Stimulated activated naive B cell treated with anti-CD40 and anti-IgM and Interleukin-4, amounts not matched to agents 10 μg/mL and 1 μg/mL and 100 μg/mL, for 72 hours (primary cell): ENCODE measurements around the gene MITF.

Experiments
- ATAC-seq, 2 donors: fragments of 150-1000 bp; cut with Tn5 transposase; replicated peaks; 2 replicates each; pipeline ENCODE4 v1.10.0; 2021; ENCODE audit warnings: moderate library complexity in 1 of 2
- DNase-seq: peaks from one replicate; pipeline ENCODE4 v3.0.0; 2021
- H3K27ac Mint-ChIP-seq: one replicate; pipeline ENCODE4 v1.8.0; 2022; ENCODE audit warnings: mild to moderate bottlenecking, mixed read lengths
- H3K27me3 Mint-ChIP-seq, 2 donors: one replicate each; pipeline ENCODE4 v1.8.0; 2022; ENCODE audit warnings: mixed read lengths in 2 of 2
- H3K36me3 Mint-ChIP-seq, 2 donors: one replicate each; pipeline ENCODE4 v1.8.0; 2022; ENCODE audit warnings: mixed read lengths in 2 of 2, mild to moderate bottlenecking in 1 of 2
- H3K4me1 Mint-ChIP-seq, 2 donors: one replicate each; pipeline ENCODE4 v1.8.0; 2022; ENCODE audit warnings: mixed read lengths in 2 of 2, mild to moderate bottlenecking in 1 of 2
- H3K4me3 Mint-ChIP-seq, 2 donors: one replicate each; pipeline ENCODE4 v1.8.0; 2022; ENCODE audit warnings: mild to moderate bottlenecking in 2 of 2, mixed read lengths in 2 of 2, moderate library complexity in 1 of 2
- H3K9me3 Mint-ChIP-seq, 2 donors: one replicate each; pipeline ENCODE4 v1.8.0; 2022; ENCODE audit warnings: mixed read lengths in 2 of 2, mild to moderate bottlenecking in 1 of 2

Gene MITF

DNA sequence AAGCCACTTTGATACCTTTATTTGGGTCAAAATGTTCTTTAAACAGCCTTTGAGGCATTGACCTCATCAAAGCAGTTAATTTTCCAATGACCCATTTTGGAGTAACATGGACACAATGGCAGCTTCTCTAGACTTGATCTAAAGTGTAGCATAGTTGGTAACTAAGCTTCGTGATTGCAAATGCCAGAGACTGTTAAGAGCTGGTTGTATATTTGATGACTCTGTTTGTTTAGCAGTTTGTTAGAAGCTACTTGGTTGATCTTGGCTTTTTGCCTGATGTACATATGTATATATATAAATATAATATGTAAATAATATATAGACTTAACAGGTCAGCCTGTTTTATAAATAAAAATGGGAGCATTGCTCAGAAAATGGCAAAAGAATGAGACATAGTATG, 68.4 kb downstream of the MITF start:
- H3K27ac Mint-ChIP-seq, result no peak overlapping the region
- H3K4me3 Mint-ChIP-seq, result no peak overlapping the region
- H3K36me3 Mint-ChIP-seq, result no peaks in the 10 kb centered on the region
- no peak for DNase-seq
- no peaks in the 10 kb centered on the region for H3K4me1 Mint-ChIP-seq
- no peak for ATAC-seq
- peaks cover 7 to 10% of the 10 kb centered on the region in 2 donors for H3K27me3 Mint-ChIP-seq
- H3K9me3 Mint-ChIP-seq, result peaks cover 0 to 2% of the 10 kb centered on the region in 2 donors

DNA sequence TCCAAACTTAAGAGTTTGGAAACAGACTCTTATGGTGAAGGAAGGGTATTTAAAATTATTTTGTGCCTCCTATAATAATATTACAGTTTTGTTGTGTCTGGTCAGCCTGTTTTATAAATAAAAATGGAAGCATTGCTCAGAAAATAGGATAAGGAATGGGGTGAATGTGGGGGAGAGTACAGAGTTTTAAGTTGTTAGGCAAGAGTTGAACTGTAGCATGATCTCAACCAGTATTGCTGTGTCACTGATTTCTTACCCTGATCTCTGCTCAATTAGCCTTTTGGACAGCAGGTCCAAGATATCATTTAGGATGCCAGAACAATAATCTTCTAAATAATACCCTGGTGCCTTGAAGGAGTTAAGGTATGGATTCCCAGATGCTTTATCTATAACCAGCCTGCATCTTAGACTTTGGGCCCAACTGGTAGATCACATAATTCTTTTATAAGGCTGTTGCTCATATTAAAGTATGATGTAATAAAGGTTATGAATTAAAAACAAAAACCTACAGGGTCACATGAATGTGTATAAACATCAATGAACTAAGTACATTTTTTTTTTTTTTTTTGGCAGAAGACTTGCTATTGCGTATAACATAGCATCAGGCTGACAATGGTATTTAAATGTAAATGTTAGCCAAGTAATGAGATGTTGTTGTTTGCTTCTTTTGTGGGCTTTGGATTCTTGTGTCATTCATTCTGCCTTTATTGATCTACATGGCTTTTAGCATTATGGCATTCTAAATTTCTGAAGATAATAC, 70.0 kb downstream of the MITF start:
- Mint-ChIP-seq H3K4me3 (no peak overlapping the region), H3K27me3 (peaks cover 7 to 10% of the 10 kb centered on the region in 2 donors), H3K36me3 (no peaks in the 10 kb centered on the region), H3K27ac (no peak overlapping the region), H3K4me1 (no peaks in the 10 kb centered on the region), H3K9me3 (peaks cover 0 to 2% of the 10 kb centered on the region in 2 donors)
- ATAC-seq (no peak), DNase-seq (no peak)

DNA sequence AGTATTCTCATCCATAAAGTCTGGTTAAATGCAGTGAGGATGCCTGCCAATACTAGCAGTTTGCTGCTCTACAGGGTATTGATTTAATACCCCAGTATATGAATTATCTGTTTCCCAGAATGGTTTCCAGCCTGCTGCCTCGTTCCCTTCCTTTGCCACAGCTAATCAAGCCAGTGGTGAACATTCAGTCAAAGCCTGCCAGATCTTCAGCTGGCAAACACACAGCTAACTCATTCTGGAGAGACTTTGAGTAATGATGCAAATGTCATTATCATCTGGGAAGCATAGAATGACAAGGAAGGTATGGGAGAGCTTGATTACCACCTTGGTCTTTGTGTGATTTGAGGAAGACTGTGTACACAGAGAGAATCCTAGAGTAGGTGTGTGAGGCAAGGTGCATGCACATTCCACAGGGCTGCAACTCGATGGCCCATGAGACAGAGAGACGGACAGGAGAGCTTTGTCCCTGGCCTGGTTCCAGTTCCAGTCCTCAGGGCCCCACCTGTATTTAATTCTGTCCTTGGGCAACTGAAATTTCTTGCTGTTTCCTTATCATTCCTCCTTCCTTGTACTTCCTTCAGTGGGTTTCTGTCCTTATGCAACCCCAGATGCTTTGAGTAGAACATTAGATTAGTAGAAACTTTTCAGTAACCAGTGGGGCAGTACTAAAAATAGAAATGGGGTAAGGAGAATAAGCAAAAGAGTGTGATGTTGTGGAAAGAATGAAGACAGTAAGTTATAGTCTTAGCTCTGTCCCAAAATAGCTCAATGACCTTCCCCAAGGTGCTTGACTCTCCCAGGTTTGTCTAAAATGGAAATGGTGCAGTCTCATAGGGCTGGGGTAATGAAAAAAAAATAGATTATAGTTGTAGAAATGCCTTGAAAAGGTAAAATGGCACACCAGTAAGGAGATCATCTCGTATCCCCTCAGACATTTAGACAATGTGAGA, 72.5 kb downstream of the MITF start:
- Mint-ChIP-seq H3K27ac (no peak overlapping the region), H3K36me3 (no peaks in the 10 kb centered on the region), H3K9me3 (peaks cover 0 to 2% of the 10 kb centered on the region in 2 donors), H3K4me1 (no peaks in the 10 kb centered on the region), H3K27me3 (peaks cover 7 to 10% of the 10 kb centered on the region in 2 donors), H3K4me3 (no peak overlapping the region)
- DNase-seq (no peak), ATAC-seq (no peak)

DNA sequence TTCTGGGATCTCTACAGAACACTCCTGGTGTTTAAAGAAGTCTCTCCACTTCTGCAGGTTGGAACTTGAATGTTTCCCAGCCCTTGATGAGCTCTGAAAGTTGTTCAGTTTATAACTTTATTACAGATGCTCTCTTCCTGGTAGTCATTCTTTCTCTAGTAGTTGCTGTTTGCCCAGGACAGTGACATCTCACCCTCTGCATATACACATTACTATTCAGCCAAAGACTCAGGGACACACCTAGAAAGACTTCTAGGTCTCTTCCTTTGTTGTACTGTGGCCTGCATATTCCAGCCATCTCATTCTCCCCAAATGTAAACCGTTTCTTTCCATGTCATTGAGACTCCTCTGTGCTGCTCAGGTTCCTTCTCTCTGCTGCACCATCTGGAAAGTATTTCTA, 76.7 kb downstream of the MITF start:
- no peaks in the 10 kb centered on the region for H3K36me3 Mint-ChIP-seq

DNA sequence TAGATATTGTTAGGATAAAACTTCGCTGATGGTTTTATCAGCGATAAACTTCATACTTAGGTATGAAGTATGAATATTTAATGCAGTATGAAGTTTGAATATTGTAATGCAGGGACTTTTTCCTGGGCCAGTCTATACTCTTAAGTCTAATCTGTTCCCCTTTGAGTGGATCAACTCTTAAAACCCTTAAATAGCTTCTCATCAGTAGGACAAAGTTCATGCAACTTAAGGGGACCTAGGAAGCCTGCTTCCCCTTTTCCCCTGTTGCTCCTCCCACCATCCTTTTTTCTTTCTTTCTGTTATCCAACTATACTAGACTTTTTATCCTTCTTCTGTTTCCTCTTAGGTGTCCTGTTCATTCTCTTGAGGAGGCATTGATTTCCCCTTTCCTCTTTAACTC, 78.7 kb downstream of the MITF start:
- Mint-ChIP-seq H3K9me3 (no peaks in the 10 kb centered on the region), H3K4me3 (no peak overlapping the region), H3K4me1 (no peaks in the 10 kb centered on the region), H3K27me3 (peaks cover 0 to 3% of the 10 kb centered on the region in 2 donors), H3K27ac (no peak overlapping the region), H3K36me3 (no peaks in the 10 kb centered on the region)
- DNase-seq (no peak), ATAC-seq (no peak)

More for the DNA sequence above, 76.7 kb downstream of the MITF start:
- Mint-ChIP-seq H3K4me3 (no peak overlapping the region), H3K27ac (no peak overlapping the region), H3K4me1 (no peaks in the 10 kb centered on the region), H3K27me3 (peaks cover 0 to 3% of the 10 kb centered on the region in 2 donors), H3K9me3 (no peaks in the 10 kb centered on the region)
- no peak for DNase-seq
- ATAC-seq, result no peak

DNA sequence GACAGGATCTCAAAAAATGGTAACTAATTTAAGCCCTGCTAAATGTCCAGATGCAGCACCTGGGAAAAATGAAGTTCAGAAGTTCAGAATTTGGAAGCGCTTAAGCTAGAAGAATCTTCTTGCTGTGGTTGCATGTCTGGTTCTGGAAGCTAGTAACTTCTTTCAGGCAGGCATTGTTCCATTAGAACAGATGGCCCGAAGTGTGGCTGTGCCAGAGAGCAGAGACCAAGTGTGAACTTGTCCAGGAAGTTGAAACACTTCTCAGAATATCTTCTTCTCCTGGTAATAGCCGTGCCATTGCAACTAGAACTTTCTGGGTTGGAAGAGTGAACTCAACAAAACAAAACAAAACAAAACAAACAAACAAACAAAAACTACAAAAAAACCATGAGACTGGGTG, 80.0 kb downstream of the MITF start:
- Mint-ChIP-seq H3K36me3 (no peaks in the 10 kb centered on the region), H3K27me3 (peaks cover 0 to 3% of the 10 kb centered on the region in 2 donors), H3K27ac (no peak overlapping the region), H3K4me3 (no peak overlapping the region), H3K4me1 (no peaks in the 10 kb centered on the region), H3K9me3 (no peaks in the 10 kb centered on the region)
- DNase-seq, result no peak
- no peak for ATAC-seq

DNA sequence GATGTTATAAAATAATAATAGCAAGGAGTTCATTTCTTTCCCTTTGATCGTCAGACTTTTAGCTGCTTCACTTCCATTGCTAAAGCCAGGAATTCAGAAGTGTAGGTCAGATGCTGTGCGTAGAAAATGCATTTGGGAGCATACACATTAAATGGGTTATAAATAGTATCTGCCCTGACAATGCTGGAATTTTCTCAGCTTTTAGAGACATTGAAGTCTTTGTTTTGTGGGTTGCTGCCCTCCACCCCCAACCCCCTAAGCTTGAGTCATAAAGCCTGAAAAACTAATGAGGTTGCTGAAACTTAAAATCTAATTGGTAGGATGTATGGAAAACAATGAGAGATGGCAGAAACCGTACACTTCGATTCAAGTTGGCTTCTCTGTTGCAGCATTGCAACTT, 81.9 kb downstream of the MITF start:
- Mint-ChIP-seq H3K9me3 (no peaks in the 10 kb centered on the region), H3K4me1 (no peaks in the 10 kb centered on the region), H3K36me3 (no peaks in the 10 kb centered on the region), H3K27ac (no peak overlapping the region), H3K4me3 (no peak overlapping the region), H3K27me3 (peaks cover 0 to 3% of the 10 kb centered on the region in 2 donors)
- ATAC-seq (no peak), DNase-seq (no peak)

DNA sequence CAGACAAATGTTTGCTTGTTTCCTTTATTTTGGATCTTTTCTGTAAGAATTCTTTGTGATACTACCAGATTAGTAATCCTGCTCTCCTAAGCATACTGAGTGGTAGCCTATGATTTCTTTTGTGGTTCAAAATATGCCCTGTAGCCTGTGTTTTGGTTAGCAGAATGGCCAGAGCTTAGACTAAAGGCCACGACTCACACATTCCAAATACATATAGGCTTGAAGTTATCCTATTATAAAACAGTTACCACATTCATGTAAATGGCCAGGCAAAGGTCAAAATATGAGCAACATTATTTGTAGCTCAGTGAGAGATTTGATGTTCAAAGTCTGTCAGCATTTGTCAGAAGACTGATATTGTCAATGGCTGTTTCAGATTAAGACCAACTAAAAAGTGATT, 84.5 kb downstream of the MITF start:
- H3K36me3 Mint-ChIP-seq, result no peaks in the 10 kb centered on the region
- no peak overlapping the region for H3K27ac Mint-ChIP-seq
- no peaks in the 10 kb centered on the region for H3K27me3 Mint-ChIP-seq
- ATAC-seq (no peak), DNase-seq (no peak)
- no peaks in the 10 kb centered on the region for H3K4me1 Mint-ChIP-seq
- H3K4me3 Mint-ChIP-seq, result no peak overlapping the region
- no peaks in the 10 kb centered on the region for H3K9me3 Mint-ChIP-seq

DNA sequence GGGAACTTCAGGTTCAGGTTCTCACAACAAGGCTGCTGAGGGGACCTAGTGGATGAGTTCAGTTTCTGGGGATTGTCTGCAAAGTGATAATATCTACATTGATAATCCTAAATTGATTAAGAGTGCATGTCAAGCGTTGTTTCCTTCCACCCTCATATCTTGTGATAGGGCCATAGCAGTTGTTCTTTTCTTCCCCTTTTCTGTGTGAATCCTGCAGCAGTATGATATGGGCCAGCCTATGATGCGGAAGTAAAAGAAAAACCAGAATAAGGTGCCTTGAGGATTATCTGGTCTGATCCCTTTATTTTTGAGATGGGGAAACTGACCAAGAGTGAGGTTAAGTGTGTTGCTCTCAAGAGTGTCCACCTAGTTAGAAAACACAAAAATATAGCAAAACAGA, 86.2 kb downstream of the MITF start:
- DNase-seq (no peak), ATAC-seq (no peak)
- H3K27ac Mint-ChIP-seq, result no peak overlapping the region
- H3K36me3 Mint-ChIP-seq, result no peaks in the 10 kb centered on the region
- no peak overlapping the region for H3K4me3 Mint-ChIP-seq
- H3K9me3 Mint-ChIP-seq, result no peaks in the 10 kb centered on the region
- no peaks in the 10 kb centered on the region for H3K27me3 Mint-ChIP-seq
- H3K4me1 Mint-ChIP-seq, result no peaks in the 10 kb centered on the region

DNA sequence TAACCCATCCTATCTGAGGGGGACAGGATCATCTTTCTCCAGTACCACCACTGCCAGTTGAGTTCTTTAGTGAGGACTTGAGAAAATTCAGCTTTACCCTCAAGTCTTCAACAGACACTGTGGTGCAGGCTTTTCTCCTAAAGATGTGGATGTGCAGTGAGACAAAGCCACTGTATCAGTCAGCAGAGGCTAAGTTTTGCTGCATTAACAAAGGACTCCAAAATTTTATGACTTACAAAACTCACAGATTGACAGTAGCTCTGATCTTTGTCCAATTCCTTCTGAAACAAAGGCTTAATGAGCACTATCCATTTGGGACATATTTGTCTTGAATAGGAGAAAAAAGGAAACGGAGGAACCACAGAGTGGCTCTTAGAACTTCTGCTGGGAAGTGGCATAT, 87.9 kb downstream of the MITF start:
- Mint-ChIP-seq H3K27me3 (no peaks in the 10 kb centered on the region), H3K9me3 (peaks cover 0 to 1% of the 10 kb centered on the region in 2 donors), H3K36me3 (no peaks in the 10 kb centered on the region), H3K27ac (no peak overlapping the region), H3K4me1 (no peaks in the 10 kb centered on the region), H3K4me3 (no peak overlapping the region)
- DNase-seq (no peak), ATAC-seq (no peak)

DNA sequence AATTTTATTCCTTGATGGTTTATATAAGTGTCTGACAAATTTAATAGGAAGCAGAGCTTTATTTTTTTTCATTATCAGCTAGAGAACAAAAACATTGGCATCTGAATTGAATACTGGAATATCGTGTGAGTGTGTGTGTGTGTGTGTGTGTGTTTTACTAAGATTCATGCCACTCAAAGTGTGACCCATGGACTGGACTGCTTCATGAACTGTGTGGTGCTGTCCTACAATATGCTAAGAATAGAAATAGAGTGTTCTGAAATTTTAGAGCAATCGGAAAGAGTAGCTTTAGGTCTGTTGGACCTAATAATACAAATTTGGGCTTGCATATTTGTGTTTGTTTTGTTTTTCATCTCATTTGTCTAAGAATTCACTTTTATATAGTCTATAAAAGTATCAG, 89.6 kb downstream of the MITF start:
- peaks cover 0 to 3% of the 10 kb centered on the region in 2 donors for H3K9me3 Mint-ChIP-seq
- H3K4me1 Mint-ChIP-seq, result no peaks in the 10 kb centered on the region
- no peaks in the 10 kb centered on the region for H3K36me3 Mint-ChIP-seq
- DNase-seq (no peak), ATAC-seq (no peak)
- no peak overlapping the region for H3K4me3 Mint-ChIP-seq
- no peaks in the 10 kb centered on the region for H3K27me3 Mint-ChIP-seq
- no peak overlapping the region for H3K27ac Mint-ChIP-seq

DNA sequence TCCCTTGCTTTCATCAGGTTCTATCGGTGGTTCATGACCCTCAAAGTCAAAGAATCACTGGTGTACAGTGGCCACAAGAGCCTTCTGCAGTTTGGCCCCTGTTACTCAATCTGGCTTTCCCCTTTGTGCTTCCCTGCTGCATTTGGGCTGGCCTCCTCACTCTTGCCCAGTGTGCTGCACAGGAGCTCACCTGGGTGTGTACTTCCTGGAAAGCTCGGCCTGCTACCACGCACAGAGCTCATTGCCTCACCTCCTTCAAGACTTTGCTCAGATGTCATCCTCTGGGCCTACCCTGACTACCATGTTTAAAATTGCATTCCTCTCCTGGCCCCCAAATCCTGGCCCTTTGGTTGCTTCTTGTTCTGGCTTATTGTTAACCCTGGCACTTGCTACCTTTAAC, 90.9 kb downstream of the MITF start:
- no peak overlapping the region for H3K27ac Mint-ChIP-seq
- DNase-seq (no peak), ATAC-seq (no peak)
- H3K27me3 Mint-ChIP-seq, result no peaks in the 10 kb centered on the region
- no peaks in the 10 kb centered on the region for H3K36me3 Mint-ChIP-seq
- H3K9me3 Mint-ChIP-seq, result peaks cover 0 to 7% of the 10 kb centered on the region in 2 donors
- H3K4me3 Mint-ChIP-seq, result no peak overlapping the region
- H3K4me1 Mint-ChIP-seq, result no peaks in the 10 kb centered on the region

DNA sequence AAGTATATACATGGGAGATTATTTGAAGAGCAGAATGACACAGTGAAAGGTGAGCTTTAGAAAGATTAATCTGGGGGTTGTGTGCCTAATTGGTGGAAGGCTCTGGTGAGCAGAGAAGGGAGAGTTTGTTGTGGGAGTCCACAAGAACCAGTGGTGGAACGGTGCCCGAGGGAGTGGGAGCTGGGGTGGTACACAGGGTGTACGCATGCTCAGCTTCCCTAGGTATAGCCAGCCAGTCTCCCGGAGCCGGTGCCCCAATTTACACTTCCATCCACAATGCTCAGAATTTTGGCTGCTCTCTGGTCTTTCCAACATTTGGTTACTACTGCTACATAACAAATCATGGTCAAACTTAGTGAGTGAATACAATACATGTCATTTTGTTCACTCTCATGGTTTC, 92.5 kb downstream of the MITF start:
- Mint-ChIP-seq H3K36me3 (no peaks in the 10 kb centered on the region), H3K9me3 (peaks cover 0 to 12% of the 10 kb centered on the region in 2 donors), H3K4me3 (no peak overlapping the region), H3K27ac (no peak overlapping the region), H3K4me1 (no peaks in the 10 kb centered on the region), H3K27me3 (no peaks in the 10 kb centered on the region)
- ATAC-seq, result no peak
- no peak for DNase-seq

DNA sequence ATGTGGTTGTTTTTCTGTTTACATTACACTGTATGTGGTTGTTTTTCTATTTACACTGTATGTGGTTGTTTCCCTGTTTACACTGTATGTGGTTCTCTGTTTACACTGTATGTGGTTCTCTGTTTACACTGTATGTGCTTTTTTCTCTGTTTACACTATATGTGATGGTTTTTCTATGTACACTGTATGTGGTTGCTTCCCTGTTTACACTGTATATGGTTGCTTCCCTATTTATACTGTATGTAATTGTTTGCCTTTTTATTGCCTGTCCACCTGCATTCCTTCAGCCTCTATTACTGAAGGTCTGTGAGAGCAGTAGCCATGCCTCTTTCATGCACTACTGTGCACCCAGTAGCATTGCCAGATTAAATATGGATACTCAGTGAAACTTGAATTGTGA, 94.3 kb downstream of the MITF start:
- no peaks in the 10 kb centered on the region for H3K4me1 Mint-ChIP-seq
- no peak overlapping the region for H3K27ac Mint-ChIP-seq
- DNase-seq, result no peak
- no peak for ATAC-seq
- peaks cover 0 to 12% of the 10 kb centered on the region in 2 donors for H3K9me3 Mint-ChIP-seq
- H3K4me3 Mint-ChIP-seq, result no peak overlapping the region
- peaks cover 0 to 6% of the 10 kb centered on the region in 2 donors for H3K27me3 Mint-ChIP-seq
- H3K36me3 Mint-ChIP-seq, result no peaks in the 10 kb centered on the region

DNA sequence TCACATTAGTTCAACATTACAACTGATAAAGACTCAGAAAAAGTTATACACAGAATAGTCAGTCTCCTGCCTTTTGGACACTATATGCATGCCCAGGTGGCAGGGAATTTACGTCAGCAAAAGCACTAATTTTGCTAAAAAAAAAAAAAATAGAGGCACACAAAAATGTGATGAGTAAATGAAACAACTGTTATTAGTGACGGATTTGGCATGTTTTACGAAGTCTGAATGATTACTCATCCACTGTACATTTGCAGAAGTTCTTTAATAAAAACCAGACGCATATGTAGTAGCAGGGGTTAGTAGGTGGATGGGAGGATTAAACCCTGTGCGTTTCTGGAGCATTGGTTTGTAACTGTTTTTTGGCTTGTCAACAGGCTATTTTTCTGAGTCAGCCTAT, 99.0 kb downstream of the MITF start:
- H3K9me3 Mint-ChIP-seq, result peaks cover 0 to 10% of the 10 kb centered on the region in 2 donors
- DNase-seq, result no peak
- no peaks in the 10 kb centered on the region for H3K36me3 Mint-ChIP-seq
- H3K4me3 Mint-ChIP-seq, result no peak overlapping the region
- peaks cover 4 to 12% of the 10 kb centered on the region in 2 donors for H3K27me3 Mint-ChIP-seq
- no peak for ATAC-seq
- H3K4me1 Mint-ChIP-seq, result no peaks in the 10 kb centered on the region
- no peak overlapping the region for H3K27ac Mint-ChIP-seq
